BLaER1 (cell line): Measurements from ENCODE around the gene AURKAIP1.
A peak's percentile ranks its signal among the peaks of the same experiment; 100 is the strongest.
"Not testable (repeated sequence)": the region's sequence is repeated elsewhere in the genome, so short reads cannot be mapped to it uniquely, and the experiment has no call there.

Experiments used
- H3K27ac ChIP-seq: shearing (Covaris generic); formaldehyde crosslinking; 2 replicates; pipeline ENCODE4 v1.8.1; 2022
- H3K27me3 ChIP-seq: shearing (Covaris generic); formaldehyde crosslinking; 2 replicates; pipeline ENCODE4 v1.8.1; 2022
- H3K36me3 ChIP-seq: shearing (Covaris generic); formaldehyde crosslinking; 2 replicates; pipeline ENCODE4 v1.8.1; 2022
- H3K4me1 ChIP-seq: shearing (Covaris generic); formaldehyde crosslinking; 2 replicates; pipeline ENCODE4 v1.8.1; 2022
- H3K4me2 ChIP-seq: shearing (Covaris generic); formaldehyde crosslinking; 2 replicates; pipeline ENCODE4 v1.8.1; 2022
- H3K4me3 ChIP-seq: shearing (Covaris generic); formaldehyde crosslinking; 2 replicates; pipeline ENCODE4 v1.8.1; 2022
- H3K9ac ChIP-seq: shearing (Covaris generic); formaldehyde crosslinking; 2 replicates; pipeline ENCODE4 v1.8.1; 2022
- H3K9me3 ChIP-seq: shearing (Covaris generic); formaldehyde crosslinking; 2 replicates; pipeline ENCODE4 v1.8.1; 2022
- H4K20me1 ChIP-seq: shearing (Covaris generic); formaldehyde crosslinking; 2 replicates; pipeline ENCODE4 v1.8.1; 2022
- Cebpa-rat ChIP-seq: shearing (Covaris generic); IDR thresholded peaks from 2 replicates; pipeline ENCODE4 v1.8.1; 2022

Gene AURKAIP1

DNA sequence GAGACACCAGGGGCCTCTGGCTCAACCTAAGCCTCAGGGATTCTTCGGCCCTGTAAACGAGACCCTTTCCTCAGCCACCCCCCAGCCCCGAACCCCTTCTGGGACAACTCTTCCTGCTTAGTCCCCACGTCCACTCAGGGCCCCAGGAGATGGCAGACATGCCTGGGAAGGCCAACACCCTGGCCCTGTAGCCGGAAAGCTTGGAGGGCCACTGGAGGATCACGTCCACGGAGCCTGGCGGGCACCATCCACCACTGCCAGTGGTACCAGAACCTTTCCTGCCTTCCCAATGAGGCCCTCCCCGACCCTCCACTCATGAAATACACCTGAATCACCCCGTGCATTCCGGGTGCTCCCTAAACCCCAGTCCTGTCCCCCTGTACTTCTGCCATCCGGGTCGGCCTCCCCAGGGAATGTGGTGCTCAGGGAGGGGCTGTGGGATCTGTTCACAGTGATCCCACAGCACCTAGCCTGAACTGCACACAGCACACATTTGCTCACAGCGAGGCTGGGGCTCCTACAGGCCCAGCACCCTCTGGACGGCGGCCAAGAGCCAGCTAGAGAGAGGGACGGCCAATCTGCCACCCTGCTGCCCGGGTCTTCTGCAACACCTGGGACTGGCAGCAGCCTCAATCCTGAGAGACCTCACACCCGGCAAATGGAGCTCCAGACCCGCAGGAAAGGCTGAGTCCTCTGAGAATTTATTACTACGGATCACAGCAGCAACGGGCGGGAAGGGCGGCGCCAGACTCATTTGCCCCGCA, 1.8 kb downstream of the AURKAIP1 start:
- 0 out of 2 replicates have a peak overlapping the region, but pooled peaks have one; percentile 99 for H3K27ac ChIP-seq
- peaks cover 44% of the 10 kb centered on the region for H4K20me1 ChIP-seq
- H3K4me2 ChIP-seq = peak overlapping the region; percentile 100
- no peaks in the 10 kb centered on the region for H3K27me3 ChIP-seq
- H3K9ac ChIP-seq = peak overlapping the region; percentile 98
- peak overlapping the region; percentile 100 for H3K4me3 ChIP-seq
- no peaks in the 10 kb centered on the region for H3K9me3 ChIP-seq
- no peak for TF ChIP-seq Cebpa-rat
- peaks cover 62% of the 10 kb centered on the region for H3K4me1 ChIP-seq
- H3K36me3 ChIP-seq = peaks cover 30% of the 10 kb centered on the region

DNA sequence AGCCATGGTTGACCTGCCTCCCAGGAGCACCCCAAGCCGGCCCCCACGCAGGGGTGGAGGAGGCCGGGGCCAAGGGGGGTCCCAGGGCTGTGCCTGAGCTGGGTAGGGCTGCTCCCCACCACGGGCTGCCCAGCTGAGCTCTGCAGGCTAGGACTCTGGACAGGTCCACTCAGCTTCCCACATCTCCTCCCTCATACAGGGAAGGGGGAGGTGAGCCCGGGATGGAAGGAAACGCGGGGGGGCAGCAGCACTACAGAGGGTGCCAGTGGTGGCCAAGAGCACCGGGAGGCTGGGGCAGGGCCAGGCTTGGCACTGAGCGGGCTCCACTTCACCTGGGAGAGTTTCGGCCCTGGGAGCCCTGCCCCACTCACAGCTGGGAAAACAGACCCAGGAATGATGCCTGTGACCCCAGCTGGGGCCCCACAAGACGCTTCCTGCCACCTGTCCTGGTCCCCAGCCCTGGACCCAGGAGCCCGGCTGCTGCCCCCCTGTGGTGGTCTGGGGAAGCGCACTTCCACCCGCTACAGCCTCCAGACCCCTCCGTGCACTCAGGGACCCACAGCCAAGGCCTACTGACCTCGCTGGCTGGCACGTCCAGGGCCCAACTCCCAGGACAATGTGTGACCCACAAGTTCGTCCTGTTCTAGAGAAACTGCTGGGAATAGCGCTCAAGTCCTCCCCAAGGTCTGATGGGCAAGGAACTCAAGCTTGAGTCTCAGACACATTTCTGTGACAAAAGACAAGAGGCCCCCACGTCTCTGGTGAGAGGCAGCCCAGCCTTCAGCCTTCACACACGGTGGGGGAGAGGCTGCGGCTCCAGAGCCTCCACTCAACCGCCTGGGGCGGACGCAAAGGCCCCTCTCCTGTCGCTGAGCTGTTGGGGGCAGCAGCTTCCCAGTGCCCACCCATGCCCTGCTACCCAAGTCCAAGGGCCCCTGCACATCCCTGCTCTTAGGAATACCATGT, 3.0 kb downstream of the AURKAIP1 start:
- H4K20me1 ChIP-seq = peaks cover 44% of the 10 kb centered on the region
- peak overlapping the region; percentile 100 for H3K4me2 ChIP-seq
- peak overlapping the region; percentile 75 for H3K27ac ChIP-seq
- peak overlapping the region; percentile 54 for H3K9ac ChIP-seq
- H3K4me3 ChIP-seq = peak overlapping the region; percentile 58
- no peak for TF ChIP-seq Cebpa-rat
- H3K9me3 ChIP-seq = peaks cover 4% of the 10 kb centered on the region; the same call in 1 of the 2 replicates
- peaks cover 62% of the 10 kb centered on the region for H3K4me1 ChIP-seq
- H3K36me3 ChIP-seq = peaks cover 30% of the 10 kb centered on the region
- no peaks in the 10 kb centered on the region for H3K27me3 ChIP-seq

DNA sequence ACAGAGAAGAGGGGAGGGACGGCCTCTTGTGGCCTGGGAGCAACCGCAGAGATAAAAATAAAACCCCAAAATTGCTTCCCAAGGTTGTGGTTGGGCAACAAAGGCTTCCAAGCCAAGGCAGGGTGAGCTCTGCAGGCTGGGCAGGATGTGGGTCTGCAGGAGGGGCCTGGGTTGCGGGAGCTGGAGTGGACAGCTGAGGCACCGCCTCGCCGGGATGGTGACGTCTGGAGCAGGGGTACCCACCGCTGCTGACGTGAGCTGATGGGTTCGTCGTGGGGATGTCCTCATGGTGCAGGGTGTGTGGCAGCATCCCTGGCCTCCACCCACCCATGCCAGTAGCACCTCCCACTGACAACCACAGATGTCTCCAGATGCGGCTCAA, 3.7 kb downstream of the AURKAIP1 start:
- peaks cover 62% of the 10 kb centered on the region for H3K4me1 ChIP-seq
- peaks cover 44% of the 10 kb centered on the region for H4K20me1 ChIP-seq
- H3K4me2 ChIP-seq = peak overlapping the region; percentile 100

DNA sequence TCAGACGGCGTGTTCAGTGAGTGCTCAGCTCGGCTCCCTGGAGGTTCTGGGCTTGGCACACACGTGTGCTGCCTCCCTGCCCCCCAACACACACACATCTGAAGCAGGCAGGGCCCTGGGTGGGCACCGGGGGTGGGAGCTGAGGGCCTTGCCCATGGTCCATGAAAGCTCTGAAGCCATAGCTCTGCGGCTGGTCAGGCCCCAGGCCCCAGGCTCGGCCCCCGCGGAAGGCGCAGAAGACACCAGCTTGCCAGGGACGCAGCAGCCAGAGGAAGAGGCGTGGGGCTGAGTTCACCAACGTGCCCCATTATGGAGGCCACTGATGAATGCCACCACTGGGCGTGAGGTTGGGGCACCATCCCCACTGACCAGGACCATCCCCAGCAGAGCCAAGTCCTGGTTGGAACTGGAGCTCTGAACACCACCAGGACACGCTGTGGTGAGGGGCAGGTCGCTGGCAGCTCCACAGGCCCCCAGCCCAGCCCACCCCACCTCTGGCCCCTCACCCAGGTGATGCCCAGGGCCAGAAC, 4.2 kb downstream of the AURKAIP1 start:
- H3K4me1 ChIP-seq = peaks cover 57% of the 10 kb centered on the region
- peak overlapping the region; percentile 54; the same call in 1 of the 2 replicates for H3K9ac ChIP-seq
- peak overlapping the region; percentile 58 for H3K4me3 ChIP-seq
- TF ChIP-seq Cebpa-rat = no peak
- H4K20me1 ChIP-seq = peaks cover 44% of the 10 kb centered on the region
- H3K36me3 ChIP-seq = peaks cover 21% of the 10 kb centered on the region
- H3K27me3 ChIP-seq = no peaks in the 10 kb centered on the region
- peak overlapping the region; percentile 75 for H3K27ac ChIP-seq
- peak overlapping the region; percentile 100 for H3K4me2 ChIP-seq
- H3K9me3 ChIP-seq = peaks cover 16% of the 10 kb centered on the region

More for the DNA sequence above, 3.7 kb downstream of the AURKAIP1 start:
- H3K36me3 ChIP-seq = peaks cover 25% of the 10 kb centered on the region
- no peaks in the 10 kb centered on the region for H3K27me3 ChIP-seq
- peak overlapping the region; percentile 54; the same call in 1 of the 2 replicates for H3K9ac ChIP-seq
- TF ChIP-seq Cebpa-rat = peak; percentile 58; the same call in 1 of the 2 replicates
- H3K27ac ChIP-seq = peak overlapping the region; percentile 75
- H3K9me3 ChIP-seq = peaks cover 10% of the 10 kb centered on the region
- peak overlapping the region; percentile 58 for H3K4me3 ChIP-seq

DNA sequence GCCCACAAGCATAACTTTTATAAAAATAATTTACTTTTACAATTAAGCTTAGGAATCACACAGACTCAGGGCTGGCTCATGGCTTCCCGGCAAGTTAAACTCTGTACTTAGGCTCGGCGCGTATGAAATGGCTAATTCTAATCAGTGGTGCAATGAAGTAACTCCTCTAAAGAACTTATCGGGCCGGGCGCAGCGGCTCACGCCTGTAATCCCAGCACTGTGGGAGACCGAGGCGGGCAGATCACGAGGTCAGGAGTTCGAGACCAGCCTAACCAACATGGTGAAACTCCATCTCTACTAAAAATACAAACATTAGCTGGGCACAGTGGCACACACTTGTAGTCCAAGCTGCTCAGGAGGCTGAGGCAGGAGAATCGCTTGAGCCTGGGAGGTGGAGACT, 4.9 kb downstream of the AURKAIP1 start:
- Histone ChIP-seq H3K4me2 (peak overlapping the region; percentile 100), H3K4me1 (peaks cover 55% of the 10 kb centered on the region), H3K36me3 (peaks cover 21% of the 10 kb centered on the region), H3K9me3 (peaks cover 19% of the 10 kb centered on the region), H3K27ac (peak overlapping the region; percentile 75; the same call in 1 of the 2 replicates), H4K20me1 (peaks cover 44% of the 10 kb centered on the region)
- H3K9ac ChIP-seq, H3K27me3 ChIP-seq, H3K4me3 ChIP-seq: not testable (repeated sequence)

DNA sequence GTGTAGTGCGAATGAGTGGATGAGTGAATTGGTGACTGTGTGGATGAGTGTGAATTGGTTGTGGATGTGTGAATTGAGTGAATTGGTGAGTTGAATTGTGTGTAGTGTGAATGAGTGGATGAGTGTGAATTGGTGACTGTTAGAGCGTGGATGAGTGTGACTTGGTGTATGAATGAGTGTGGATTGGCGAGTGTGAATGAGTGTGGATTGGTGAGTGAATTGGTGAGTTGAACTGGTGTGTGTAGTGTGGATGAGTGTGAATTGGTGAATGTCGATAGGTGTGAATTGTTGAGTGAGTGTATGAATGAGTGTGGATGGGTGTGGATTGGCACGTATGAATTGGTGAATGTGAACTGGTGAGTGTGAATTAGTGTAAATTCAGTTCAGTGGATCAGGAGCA, 7.7 kb downstream of the AURKAIP1 start:
- no peak overlapping the region for H3K27ac ChIP-seq
- no peak overlapping the region for H3K9ac ChIP-seq
- H3K27me3 ChIP-seq = no peaks in the 10 kb centered on the region
- no peak overlapping the region for H3K4me3 ChIP-seq
- peaks cover 2% of the 10 kb centered on the region; the same call in 1 of the 2 replicates for H3K36me3 ChIP-seq
- peaks cover 19% of the 10 kb centered on the region for H3K9me3 ChIP-seq
- H3K4me1 ChIP-seq = peaks cover 33% of the 10 kb centered on the region
- no peak for TF ChIP-seq Cebpa-rat
- H3K4me2 ChIP-seq = no peak overlapping the region
- peaks cover 19% of the 10 kb centered on the region for H4K20me1 ChIP-seq

DNA sequence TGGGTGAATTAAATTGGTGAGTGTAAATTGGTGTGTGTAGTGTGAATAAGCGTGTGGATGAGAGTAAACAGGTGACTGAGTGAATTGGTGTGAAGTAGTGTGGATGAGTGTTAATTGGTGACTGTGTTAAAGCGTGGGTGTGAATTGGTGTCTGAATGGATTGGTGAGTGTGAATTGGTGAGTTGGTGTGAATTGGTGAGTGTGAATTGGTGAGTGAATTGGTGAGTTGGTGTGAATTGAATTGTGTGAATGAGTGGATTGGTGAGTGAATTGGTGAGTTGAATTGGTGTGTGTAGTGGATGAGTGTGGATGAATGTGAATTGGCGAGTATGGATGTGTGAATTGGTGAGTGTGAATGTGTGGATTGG, 8.3 kb downstream of the AURKAIP1 start:
- H3K4me1 ChIP-seq = peaks cover 26% of the 10 kb centered on the region
- no peaks in the 10 kb centered on the region for H3K36me3 ChIP-seq
- H3K4me2 ChIP-seq = no peak overlapping the region
- H3K4me3 ChIP-seq = no peak overlapping the region
- no peak overlapping the region for H3K9ac ChIP-seq
- TF ChIP-seq Cebpa-rat = no peak
- H3K27me3 ChIP-seq = no peaks in the 10 kb centered on the region
- H4K20me1 ChIP-seq = peaks cover 13% of the 10 kb centered on the region
- peaks cover 19% of the 10 kb centered on the region for H3K9me3 ChIP-seq
- no peak overlapping the region for H3K27ac ChIP-seq

DNA sequence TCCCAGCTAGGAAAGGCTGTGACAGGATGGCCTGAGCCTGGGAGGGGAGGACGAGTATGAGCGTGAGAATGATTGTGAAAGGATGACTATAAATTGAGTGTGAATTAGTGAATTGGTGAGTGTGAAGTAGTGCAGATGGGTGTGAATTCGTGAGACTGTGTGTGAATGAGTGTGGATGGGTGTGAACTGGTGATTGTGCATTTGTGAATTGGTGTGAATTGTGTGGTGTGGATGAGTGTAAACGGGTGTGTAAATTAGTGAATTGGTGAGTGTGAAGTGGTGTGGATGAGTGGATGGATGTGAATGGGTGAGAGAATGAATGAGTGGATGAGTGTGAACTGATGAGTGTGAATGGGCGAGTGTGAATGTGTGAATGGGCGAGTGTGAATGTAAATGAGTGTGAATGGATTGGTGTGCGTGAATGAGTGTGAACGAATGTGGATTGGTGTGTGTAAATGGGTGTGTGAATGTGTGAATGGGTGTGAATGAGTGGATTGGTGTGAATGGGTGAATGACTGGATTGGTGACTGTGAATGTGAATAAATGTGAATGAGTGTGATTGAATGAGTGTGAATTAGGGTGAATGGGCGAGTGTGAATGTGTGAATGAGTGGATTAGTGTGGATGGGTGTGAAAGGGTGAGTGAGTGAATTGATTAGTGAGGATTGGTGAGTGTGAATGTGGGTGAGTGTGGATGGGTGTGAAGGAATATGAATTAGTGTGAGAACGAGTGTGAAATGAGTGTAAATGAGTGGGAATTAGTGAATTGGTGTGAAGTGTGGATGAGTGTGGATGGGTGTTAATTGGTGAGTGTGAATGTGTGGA, 8.9 kb downstream of the AURKAIP1 start:
- H3K9ac ChIP-seq = no peak overlapping the region
- H3K4me2 ChIP-seq = no peak overlapping the region
- H3K4me3 ChIP-seq = no peak overlapping the region
- no peak for TF ChIP-seq Cebpa-rat
- peaks cover 7% of the 10 kb centered on the region; the same call in 1 of the 2 replicates for H4K20me1 ChIP-seq
- H3K4me1 ChIP-seq = peaks cover 21% of the 10 kb centered on the region
- H3K27me3 ChIP-seq = no peaks in the 10 kb centered on the region
- no peaks in the 10 kb centered on the region for H3K36me3 ChIP-seq
- H3K9me3 ChIP-seq = peaks cover 19% of the 10 kb centered on the region
- H3K27ac ChIP-seq = no peak overlapping the region

DNA sequence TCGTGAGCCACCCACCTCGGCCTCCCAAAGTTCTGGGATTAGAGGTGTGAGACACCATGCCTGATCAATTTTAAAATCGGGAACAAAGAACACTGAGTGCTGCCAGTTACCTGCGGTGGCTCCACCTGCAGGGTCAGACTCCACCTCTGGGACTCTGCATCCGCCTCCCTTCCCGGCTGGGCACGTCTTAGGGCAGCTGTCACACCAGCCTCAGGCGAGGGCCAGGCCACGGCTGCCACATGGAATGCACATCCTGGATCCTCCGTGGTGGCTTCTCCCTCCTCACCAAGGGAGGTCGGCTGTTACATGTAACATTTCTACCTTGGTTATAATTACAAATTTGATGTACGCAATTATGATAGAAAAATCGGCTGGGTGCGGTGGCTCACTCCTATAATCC, 10.7 kb downstream of the AURKAIP1 start:
- Histone ChIP-seq H3K27ac (no peak overlapping the region), H3K4me1 (peaks cover 11% of the 10 kb centered on the region), H3K27me3 (no peaks in the 10 kb centered on the region), H3K4me2 (no peak overlapping the region), H3K9me3 (peaks cover 19% of the 10 kb centered on the region), H3K4me3 (no peak overlapping the region), H3K9ac (no peak overlapping the region), H4K20me1 (no peaks in the 10 kb centered on the region), H3K36me3 (no peaks in the 10 kb centered on the region)
- TF ChIP-seq Cebpa-rat = no peak
